Measurements from ENCODE around the gene SH3PXD2A.

- TF ChIP-seq CTCF (IDR thresholded peaks at IDR 0.05 in 8 of 11, conservative IDR thresholded peaks at IDR 0.05 in 3 of 11): no peak
- TF ChIP-seq POLR2A (IDR thresholded peaks at IDR 0.05): no peak
Observed at GRCh38 chr10:103667356-103667755, 188.0 kb downstream of the SH3PXD2A start.
